NCI-H2081 (cell line): Measurements from ENCODE around the gene APOL3.
"Not testable (repeated sequence)": the region's sequence is repeated elsewhere in the genome, so short reads cannot be mapped to it uniquely, and the experiment has no call there.

Experiments used
- DNase-seq, 2 experiments: peaks; one replicate each; lab custom pipeline; 2025; lab: John Stamatoyannopoulos, UW

The APOL3 gene

GRCh38 chr22:36134182-36134581 lies 26.4 kb downstream of the APOL3 start:
- DNase-seq: no peak

- DNase-seq: no peak
These were observed 28.6 kb downstream of the APOL3 start for GRCh38 chr22:36131907-36132306.

GRCh38 chr22:36129486-36130388 lies 30.8 kb downstream of the APOL3 start:
- no peak for DNase-seq

- DNase-seq: no peak
These were observed 31.5 kb downstream of the APOL3 start for GRCh38 chr22:36129071-36129470.

GRCh38 chr22:36125994-36126531 lies 34.5 kb downstream of the APOL3 start:
- no peak for DNase-seq

GRCh38 chr22:36125434-36125833 lies 35.1 kb downstream of the APOL3 start:
- DNase-seq: no peak

GRCh38 chr22:36124666-36125065 lies 35.9 kb downstream of the APOL3 start:
- no peak for DNase-seq

GRCh38 chr22:36123673-36124630 lies 36.6 kb downstream of the APOL3 start:
- peak; percentile 85 to 90 for DNase-seq

GRCh38 chr22:36120621-36121351 lies 39.8 kb downstream of the APOL3 start:
- not testable (repeated sequence) for DNase-seq

- no peak for DNase-seq
These were observed 43.5 kb downstream of the APOL3 start for GRCh38 chr22:36117053-36117554.

GRCh38 chr22:36116127-36116526 lies 44.4 kb downstream of the APOL3 start:
- no peak for DNase-seq

- DNase-seq: no peak
These were observed 47.4 kb downstream of the APOL3 start for GRCh38 chr22:36113121-36113520.

GRCh38 chr22:36111316-36111715 lies 49.2 kb downstream of the APOL3 start:
- DNase-seq: no peak

GRCh38 chr22:36110306-36110881 lies 50.2 kb downstream of the APOL3 start:
- no peak for DNase-seq

GRCh38 chr22:36107436-36107835 lies 53.1 kb downstream of the APOL3 start:
- no peak for DNase-seq

- no peak for DNase-seq
These were observed 53.6 kb downstream of the APOL3 start for GRCh38 chr22:36106910-36107309.

GRCh38 chr22:36104988-36105387 lies 55.6 kb downstream of the APOL3 start:
- no peak for DNase-seq

- DNase-seq: no peak
These were observed 56.1 kb downstream of the APOL3 start for GRCh38 chr22:36104435-36104834.

GRCh38 chr22:36103891-36104290 lies 56.7 kb downstream of the APOL3 start:
- DNase-seq: no peak

- no peak for DNase-seq
These were observed 57.6 kb downstream of the APOL3 start for GRCh38 chr22:36102995-36103394.

- no peak for DNase-seq
These were observed 58.8 kb downstream of the APOL3 start for GRCh38 chr22:36101756-36102155.
